ENCODE measurements around the gene HMCN2. TPM values are rescaled to one million over a fixed set of nuclear protein-coding genes. Genes with fewer than 3 reads are reported as not detected.
"Not testable (repeated sequence)": the region's sequence is repeated elsewhere in the genome, so short reads cannot be mapped to it uniquely, and the experiment has no call there.

Gene HMCN2
- total RNA-seq, 2 experiments from 2014 or later = not detected

GRCh38 chr9:130243015-130243881 lies 22.3 kb upstream of the HMCN2 start:
- Mint-ChIP-seq H3K27me3 (no peaks in the 10 kb centered on the region), H3K9me3 (no peaks in the 10 kb centered on the region), H3K4me3 (peak overlapping the region; percentile 45), H3K4me1 (peaks cover 26% of the 10 kb centered on the region), H3K27ac (peak overlapping the region; percentile 27), H3K36me3 (ENCODE audit: low read depth) (no peaks in the 10 kb centered on the region)
- POLR2A ChIA-PET = no interaction called here
- peak; percentile 78 for DNase-seq
- CTCF ChIA-PET = interaction anchor here (1.1 to 2.7 kb wide), 7 partner anchors 8 to 245 kb away, joined by 3 to 9 read pairs (median 3); no protein-coding TSS in a partner anchor

- H3K4me3 Mint-ChIP-seq = no peak overlapping the region
- CTCF ChIA-PET = interaction anchor here (0.6 to 1.3 kb wide), 5 partner anchors 8 to 136 kb away, joined by 3 to 4 read pairs (median 3); no protein-coding TSS in a partner anchor
- H3K4me1 Mint-ChIP-seq = peaks cover 26% of the 10 kb centered on the region
- H3K9me3 Mint-ChIP-seq = no peaks in the 10 kb centered on the region
- H3K27me3 Mint-ChIP-seq = peaks cover 3% of the 10 kb centered on the region
- POLR2A ChIA-PET = no interaction called here
- H3K36me3 Mint-ChIP-seq (ENCODE audit: low read depth) = no peaks in the 10 kb centered on the region
- no peak overlapping the region for H3K27ac Mint-ChIP-seq
- no peak for DNase-seq
Measured at GRCh38 chr9:130243882-130244170, 21.7 kb upstream of the HMCN2 start.

GRCh38 chr9:130244548-130245165 lies 20.9 kb upstream of the HMCN2 start:
- no peaks in the 10 kb centered on the region for H3K36me3 Mint-ChIP-seq (ENCODE audit: low read depth)
- POLR2A ChIA-PET = no interaction called here
- H3K9me3 Mint-ChIP-seq = no peaks in the 10 kb centered on the region
- peaks cover 23% of the 10 kb centered on the region for H3K4me1 Mint-ChIP-seq
- no peak overlapping the region for H3K4me3 Mint-ChIP-seq
- no peak for DNase-seq
- CTCF ChIA-PET = interaction anchor here (0.6 to 0.9 kb wide), 2 partner anchors 18 to 19 kb away, joined by 3 read pairs; no protein-coding TSS in a partner anchor
- no peak overlapping the region for H3K27ac Mint-ChIP-seq
- H3K27me3 Mint-ChIP-seq = peaks cover 10% of the 10 kb centered on the region

GRCh38 chr9:130245474-130245873 lies 20.1 kb upstream of the HMCN2 start:
- POLR2A ChIA-PET = no interaction called here
- no peaks in the 10 kb centered on the region for H3K36me3 Mint-ChIP-seq (ENCODE audit: low read depth)
- H3K27me3 Mint-ChIP-seq = peaks cover 17% of the 10 kb centered on the region

GRCh38 chr9:130246126-130246525 lies 19.4 kb upstream of the HMCN2 start:
- CTCF ChIA-PET = interaction anchor here (1.2 kb wide), 1 partner anchor 25 kb away, joined by 4 read pairs; no protein-coding TSS in a partner anchor
- Mint-ChIP-seq H3K9me3 (no peaks in the 10 kb centered on the region), H3K4me1 (peaks cover 9% of the 10 kb centered on the region), H3K36me3 (ENCODE audit: low read depth) (no peaks in the 10 kb centered on the region), H3K27ac (no peak overlapping the region), H3K27me3 (peaks cover 22% of the 10 kb centered on the region), H3K4me3 (no peak overlapping the region)
- DNase-seq = no peak
- POLR2A ChIA-PET = no interaction called here

More at GRCh38 chr9:130245474-130245873, 20.1 kb upstream of the HMCN2 start:
- H3K27ac Mint-ChIP-seq = no peak overlapping the region
- no peak for DNase-seq
- CTCF ChIA-PET = interaction anchor here (0.9 to 1.2 kb wide), 2 partner anchors 19 to 26 kb away, joined by 3 to 4 read pairs; no protein-coding TSS in a partner anchor
- H3K4me3 Mint-ChIP-seq = no peak overlapping the region
- H3K9me3 Mint-ChIP-seq = no peaks in the 10 kb centered on the region
- H3K4me1 Mint-ChIP-seq = peaks cover 15% of the 10 kb centered on the region

DNA sequence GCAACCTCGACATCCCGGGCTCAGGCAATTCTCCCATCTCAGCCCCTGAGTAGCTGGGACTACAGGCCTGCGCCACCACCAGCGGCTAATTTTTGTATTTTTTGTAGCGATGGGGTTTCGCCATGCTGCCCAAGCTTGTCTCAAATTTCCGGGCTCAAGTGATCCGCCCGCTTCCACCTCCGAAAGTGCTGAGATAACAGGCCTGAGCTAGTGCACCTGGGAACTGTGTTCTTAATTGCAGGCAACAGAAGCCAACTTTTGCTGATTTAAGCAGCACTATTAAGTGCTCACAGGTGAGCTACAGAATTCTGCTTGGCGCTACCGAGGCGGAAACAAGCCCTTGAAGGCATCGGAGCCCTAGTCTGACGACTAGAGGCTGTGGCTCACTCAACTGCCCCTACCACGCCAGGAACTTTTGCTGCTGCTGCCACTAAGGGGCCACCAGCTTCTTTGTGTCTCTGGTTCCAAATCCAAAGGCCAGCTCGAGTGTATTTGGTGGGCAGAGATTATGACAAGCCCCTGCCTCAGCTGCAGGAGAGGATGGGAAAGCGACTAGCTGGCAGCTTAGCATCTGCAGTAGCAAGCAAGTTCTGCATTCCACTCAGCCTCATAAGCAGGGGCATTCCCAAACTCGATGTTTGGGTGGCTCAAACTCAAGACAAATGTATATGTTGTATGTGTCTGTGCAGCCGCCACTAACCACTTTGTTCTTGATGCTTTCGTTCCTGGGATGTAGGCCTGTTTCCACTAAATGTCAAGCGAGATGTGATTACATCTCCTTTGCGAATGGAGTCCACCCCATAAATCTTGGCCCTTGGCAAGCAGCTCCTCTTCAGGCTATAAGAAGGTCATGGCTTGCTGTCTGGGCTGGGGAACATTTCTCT lies 10.6 kb upstream of the HMCN2 start:
- no peak overlapping the region for H3K4me3 Mint-ChIP-seq
- H3K9me3 Mint-ChIP-seq = no peaks in the 10 kb centered on the region
- no peaks in the 10 kb centered on the region for H3K4me1 Mint-ChIP-seq
- CTCF ChIA-PET = interaction anchor here (1.2 to 1.3 kb wide), 2 partner anchors 15 to 19 kb away, joined by 3 to 4 read pairs; no protein-coding TSS in a partner anchor
- POLR2A ChIA-PET = no interaction called here
- peaks cover 26% of the 10 kb centered on the region for H3K27me3 Mint-ChIP-seq
- H3K27ac Mint-ChIP-seq = no peak overlapping the region
- no peaks in the 10 kb centered on the region for H3K36me3 Mint-ChIP-seq (ENCODE audit: low read depth)
- no peak for DNase-seq

GRCh38 chr9:130255631-130256134 lies 9.9 kb upstream of the HMCN2 start:
- ChIA-PET POLR2A (no interaction called here), CTCF (interaction anchor here (0.6 to 1.3 kb wide), 3 partner anchors 16 to 484 kb away, joined by 3 to 4 read pairs (median 3); no protein-coding TSS in a partner anchor)
- no peak overlapping the region for H3K27ac Mint-ChIP-seq

GRCh38 chr9:130256644-130257043 lies 8.9 kb upstream of the HMCN2 start:
- H3K36me3 Mint-ChIP-seq (ENCODE audit: low read depth) = no peaks in the 10 kb centered on the region
- no peaks in the 10 kb centered on the region for H3K4me1 Mint-ChIP-seq
- CTCF ChIA-PET = no interaction called here
- no peaks in the 10 kb centered on the region for H3K9me3 Mint-ChIP-seq
- POLR2A ChIA-PET = no interaction called here
- H3K27me3 Mint-ChIP-seq = peaks cover 19% of the 10 kb centered on the region
- no peak overlapping the region for H3K27ac Mint-ChIP-seq
- no peak for DNase-seq
- no peak overlapping the region for H3K4me3 Mint-ChIP-seq

More at GRCh38 chr9:130255631-130256134, 9.9 kb upstream of the HMCN2 start:
- Mint-ChIP-seq H3K27me3 (peaks cover 19% of the 10 kb centered on the region), H3K36me3 (ENCODE audit: low read depth) (no peaks in the 10 kb centered on the region), H3K9me3 (no peaks in the 10 kb centered on the region), H3K4me3 (no peak overlapping the region), H3K4me1 (no peaks in the 10 kb centered on the region)
- no peak for DNase-seq

DNA sequence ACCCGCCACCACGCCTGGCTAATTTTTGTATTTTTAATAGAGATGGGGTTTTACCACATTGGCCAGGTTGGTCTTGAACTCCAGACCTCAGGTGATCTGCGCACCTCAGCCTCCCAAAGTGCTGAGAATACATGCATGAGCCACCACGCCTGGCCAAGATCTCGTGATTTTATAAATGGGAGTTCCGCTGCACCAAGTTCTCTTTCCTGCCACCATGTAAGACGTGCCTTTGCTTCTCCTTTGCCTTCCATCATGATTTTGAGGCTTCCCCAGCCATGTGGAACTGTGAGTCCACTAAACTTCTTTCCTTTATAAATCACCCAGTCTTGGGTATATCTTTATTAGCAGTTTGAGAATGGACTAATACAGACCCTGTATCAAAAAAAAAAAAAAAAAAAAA lies 7.4 kb upstream of the HMCN2 start:
- H3K27ac Mint-ChIP-seq; H3K36me3 Mint-ChIP-seq (ENCODE audit: low read depth); POLR2A ChIA-PET; H3K4me1 Mint-ChIP-seq; H3K4me3 Mint-ChIP-seq; H3K9me3 Mint-ChIP-seq; CTCF ChIA-PET; DNase-seq: not testable (repeated sequence)
- H3K27me3 Mint-ChIP-seq = peaks cover 26% of the 10 kb centered on the region

GRCh38 chr9:130259044-130259443 lies 6.5 kb upstream of the HMCN2 start:
- DNase-seq = no peak
- Mint-ChIP-seq H3K27ac (no peak overlapping the region), H3K9me3 (no peaks in the 10 kb centered on the region), H3K36me3 (ENCODE audit: low read depth) (no peaks in the 10 kb centered on the region), H3K4me1 (no peaks in the 10 kb centered on the region), H3K4me3 (no peak overlapping the region), H3K27me3 (peaks cover 35% of the 10 kb centered on the region)
- ChIA-PET POLR2A (no interaction called here), CTCF (interaction anchor here (0.7 kb wide), 1 partner anchor 34 kb away, joined by 3 read pairs; no protein-coding TSS in a partner anchor)

DNA sequence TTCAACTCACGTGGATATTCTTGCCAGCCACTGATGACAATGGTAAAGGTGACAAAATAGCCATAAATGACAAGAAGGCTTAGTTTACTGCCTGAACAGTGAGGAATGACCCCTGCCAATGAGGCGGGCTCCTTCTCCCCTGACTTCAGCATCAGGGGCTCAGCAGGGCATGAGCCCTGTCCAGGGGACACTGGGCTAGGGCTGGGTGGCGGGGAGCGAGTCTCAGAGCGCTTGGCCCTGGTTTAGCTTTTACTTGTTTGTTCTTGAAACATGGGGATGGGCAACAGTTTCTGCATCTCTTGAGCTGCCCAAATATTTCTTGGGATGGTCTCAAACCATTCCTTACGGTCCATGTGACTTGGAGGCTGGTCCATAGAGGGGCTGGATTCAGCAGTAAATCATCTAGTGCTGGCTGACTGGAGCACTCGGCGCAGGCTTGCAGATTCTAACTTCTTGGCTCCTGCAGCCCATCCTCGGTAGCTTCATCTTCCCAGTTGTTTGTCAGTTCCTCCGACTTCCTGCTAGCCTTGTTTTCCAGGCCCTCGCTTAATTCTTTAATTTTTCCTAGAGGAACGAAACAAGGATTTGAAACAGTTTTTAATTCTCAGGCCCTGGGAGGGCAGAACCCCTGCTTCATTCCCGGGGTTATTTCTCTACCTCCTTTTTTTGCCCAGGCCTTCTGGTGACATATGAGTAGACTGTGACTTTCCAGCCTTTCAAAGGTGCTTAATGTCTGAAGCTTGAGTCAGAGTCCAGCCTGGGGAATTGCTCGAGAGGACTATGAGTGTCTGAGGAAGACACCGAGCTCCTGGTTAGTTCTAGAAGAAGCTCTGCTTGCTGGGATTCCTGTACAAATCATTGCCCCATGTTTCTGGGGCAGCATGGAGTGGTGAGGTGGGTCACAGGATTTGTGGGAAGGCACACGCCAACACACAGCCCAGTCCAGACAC lies 4.5 kb upstream of the HMCN2 start:
- H3K27ac Mint-ChIP-seq = no peak overlapping the region
- DNase-seq = no peak
- no peak overlapping the region for H3K4me3 Mint-ChIP-seq
- H3K36me3 Mint-ChIP-seq (ENCODE audit: low read depth) = no peaks in the 10 kb centered on the region
- POLR2A ChIA-PET = no interaction called here
- H3K4me1 Mint-ChIP-seq = no peaks in the 10 kb centered on the region
- CTCF ChIA-PET = interaction anchor here (0.6 kb wide), 1 partner anchor 166 kb away, joined by 3 read pairs; no protein-coding TSS in a partner anchor
- H3K9me3 Mint-ChIP-seq = no peaks in the 10 kb centered on the region
- H3K27me3 Mint-ChIP-seq = peaks cover 48% of the 10 kb centered on the region

Measured in activated CD4-positive, alpha-beta T cell treated with anti-CD3 and anti-CD28 coated beads, Interleukin-2, amount 10 ng/mL, durations not matched to agents 7 days and 5 days (primary cell).